ENCODE measurements around the gene SLC1A7. TPM values are rescaled to one million over a fixed set of nuclear protein-coding genes. Genes with fewer than 3 reads are reported as not detected.

The SLC1A7 gene
- total and polyA plus RNA-seq, 2 experiments from 2014 or later, result not detected

- TF ChIP-seq ZNF462 (CRISPR knock-in tag; IDR thresholded peaks at IDR 0.05), result no peak
Measured at GRCh38 chr1:53060579-53060978, 81.9 kb downstream of the SLC1A7 start (continued).

DNA sequence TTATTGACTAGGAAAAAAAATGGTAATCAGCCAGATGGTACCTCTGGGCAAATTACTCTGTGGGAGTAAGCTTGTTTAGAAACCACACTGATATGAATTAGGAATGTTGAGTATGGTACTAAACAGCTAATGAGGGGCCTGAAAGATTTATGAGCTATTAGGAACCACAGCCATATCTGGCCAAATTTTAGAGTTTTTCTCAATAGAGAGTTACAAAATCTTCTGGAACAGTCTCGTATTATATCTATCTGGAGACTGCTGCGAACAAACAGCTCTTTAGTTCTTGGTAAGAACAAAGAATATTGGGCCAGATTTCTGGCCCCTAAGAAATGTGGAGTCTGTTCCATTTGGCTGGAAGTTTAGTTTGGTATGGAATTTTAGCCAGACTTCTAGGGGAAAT is 85.3 kb downstream of the SLC1A7 start:
- Mint-ChIP-seq H3K27me3 (ENCODE audit: insufficient read depth, low read depth, poor library complexity) (peaks cover 23% of the 10 kb centered on the region), H3K4me1 (no peaks in the 10 kb centered on the region), H3K9me3 (no peaks in the 10 kb centered on the region), H3K27ac (no peak overlapping the region), H3K36me3 (ENCODE audit: low read depth) (no peaks in the 10 kb centered on the region), H3K4me3 (no peak overlapping the region)
- Histone ChIP-seq H3K4me3 (no peak overlapping the region), H3K4me2 (no peak overlapping the region), H3K27ac (ENCODE audit: low read depth) (no peak overlapping the region), H2AFZ (no peak overlapping the region), H3K79me2 (replicated peaks; ENCODE audit: insufficient read depth) (no peaks in the 10 kb centered on the region), H4K20me1 (replicated peaks; ENCODE audit: insufficient read depth) (no peaks in the 10 kb centered on the region), H3K36me3 (ENCODE audit: insufficient read depth) (no peaks in the 10 kb centered on the region), H3K27me3 (ENCODE audit: insufficient read depth) (peaks cover 35% of the 10 kb centered on the region), H3K4me1 (ENCODE audit: insufficient read depth) (peaks cover 6% of the 10 kb centered on the region; the same call in 1 of the 2 replicates), H3K9me2 (ENCODE audit: insufficient read depth) (no peaks in the 10 kb centered on the region), H3F3A (replicated peaks; ENCODE audit: low read depth) (no peaks in the 10 kb centered on the region)
- ATAC-seq (no peak), DNase-seq (ENCODE audit: low spot score) (no peak)
- TF ChIP-seq STAT1 (IDR thresholded peaks at IDR 0.05; ENCODE audit: unreplicated experiment) (no peak), JUNB (IDR thresholded peaks at IDR 0.05; ENCODE audit: unreplicated experiment) (no peak), ZNF331 (CRISPR knock-in tag; IDR thresholded peaks at IDR 0.05; ENCODE audit: low read depth) (no peak), NANOG (IDR thresholded peaks at IDR 0.05; ENCODE audit: borderline replicate concordance) (no peak), CREB1 (CRISPR knock-in tag; IDR thresholded peaks at IDR 0.05; ENCODE audit: low read depth) (no peak), ZNF114 (CRISPR knock-in tag; IDR thresholded peaks at IDR 0.05) (no peak), ETS1 (IDR thresholded peaks at IDR 0.05) (no peak), CTCF (conservative IDR thresholded peaks at IDR 0.05; ENCODE audit: low read depth in 2 of 2) (no peak), EZH2phosphoT487 (IDR thresholded peaks at IDR 0.05; ENCODE audit: unreplicated experiment) (no peak), EZH2 (IDR thresholded peaks at IDR 0.05; ENCODE audit: low read depth, unreplicated experiment) (no peak), POLR2AphosphoS5 (IDR thresholded peaks at IDR 0.05; ENCODE audit: low read depth) (no peak)
